GM12801 (cell line): ENCODE measurements around the gene CENPC.

Source experiments
- TF ChIP-seq, protein P1 (sequence below): IDR thresholded peaks from one replicate; pipeline ENCODE4 v1.5.1; 2011; ENCODE audit warnings: control low read depth; ENCODE audit not compliant: insufficient read length; ENCODE audit errors: extremely low read depth

The CENPC gene

DNA sequence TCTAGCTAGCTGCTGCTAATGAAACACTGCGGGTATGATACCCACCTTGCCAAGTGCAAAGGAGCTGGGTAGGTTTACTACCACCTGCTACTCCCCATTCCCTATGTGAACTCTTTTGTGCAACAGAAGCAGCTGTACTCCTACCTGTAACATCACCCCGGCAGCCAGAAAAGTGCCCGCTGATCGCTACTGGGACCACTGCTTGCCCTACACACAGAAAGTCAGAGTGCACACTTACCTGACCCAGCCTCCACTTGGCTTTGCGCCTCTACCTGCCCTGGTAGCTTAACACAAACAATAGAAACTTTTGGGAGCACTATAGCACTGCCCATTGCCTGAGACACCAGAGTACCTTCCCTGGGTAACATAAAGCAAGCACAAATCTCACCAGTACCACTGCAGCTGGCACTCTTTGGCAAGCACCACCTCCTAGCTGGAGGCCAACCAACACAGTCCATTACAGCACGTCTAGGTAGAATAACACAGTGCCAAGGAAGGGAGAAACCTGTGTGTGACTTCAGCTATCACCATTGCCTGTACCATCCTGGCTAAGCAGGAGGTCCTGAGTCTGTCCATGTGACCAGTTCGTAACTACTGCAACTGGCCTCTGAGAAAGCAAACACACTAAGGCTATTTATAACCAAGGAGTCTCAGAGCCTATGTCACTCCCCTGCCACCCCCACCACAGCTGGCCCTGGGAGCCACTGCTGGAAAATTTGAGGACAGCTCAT lies 80.1 kb downstream of the CENPC start:
- TF ChIP-seq, protein P1, sequence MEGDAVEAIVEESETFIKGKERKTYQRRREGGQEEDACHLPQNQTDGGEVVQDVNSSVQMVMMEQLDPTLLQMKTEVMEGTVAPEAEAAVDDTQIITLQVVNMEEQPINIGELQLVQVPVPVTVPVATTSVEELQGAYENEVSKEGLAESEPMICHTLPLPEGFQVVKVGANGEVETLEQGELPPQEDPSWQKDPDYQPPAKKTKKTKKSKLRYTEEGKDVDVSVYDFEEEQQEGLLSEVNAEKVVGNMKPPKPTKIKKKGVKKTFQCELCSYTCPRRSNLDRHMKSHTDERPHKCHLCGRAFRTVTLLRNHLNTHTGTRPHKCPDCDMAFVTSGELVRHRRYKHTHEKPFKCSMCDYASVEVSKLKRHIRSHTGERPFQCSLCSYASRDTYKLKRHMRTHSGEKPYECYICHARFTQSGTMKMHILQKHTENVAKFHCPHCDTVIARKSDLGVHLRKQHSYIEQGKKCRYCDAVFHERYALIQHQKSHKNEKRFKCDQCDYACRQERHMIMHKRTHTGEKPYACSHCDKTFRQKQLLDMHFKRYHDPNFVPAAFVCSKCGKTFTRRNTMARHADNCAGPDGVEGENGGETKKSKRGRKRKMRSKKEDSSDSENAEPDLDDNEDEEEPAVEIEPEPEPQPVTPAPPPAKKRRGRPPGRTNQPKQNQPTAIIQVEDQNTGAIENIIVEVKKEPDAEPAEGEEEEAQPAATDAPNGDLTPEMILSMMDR, result no peak

DNA sequence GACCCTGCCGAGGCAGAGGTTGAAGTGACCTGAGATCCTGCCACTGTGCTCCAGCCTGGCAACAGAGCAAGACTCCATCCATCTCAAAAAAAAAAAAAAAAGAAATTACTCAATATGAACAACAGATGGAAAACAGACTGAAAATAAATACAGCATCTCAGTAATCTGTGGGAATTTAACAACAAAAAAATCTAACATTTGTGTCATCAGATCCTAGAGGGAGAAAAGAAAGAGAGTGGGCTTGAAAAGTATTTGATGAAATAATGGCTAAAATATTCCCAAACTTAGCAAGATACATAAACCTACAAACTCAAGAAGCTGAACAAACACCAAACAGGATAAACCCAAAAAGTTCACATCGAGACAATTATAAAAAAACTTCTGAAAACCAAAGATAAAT lies 84.7 kb downstream of the CENPC start:
- TF ChIP-seq, protein P1, result no peak

DNA sequence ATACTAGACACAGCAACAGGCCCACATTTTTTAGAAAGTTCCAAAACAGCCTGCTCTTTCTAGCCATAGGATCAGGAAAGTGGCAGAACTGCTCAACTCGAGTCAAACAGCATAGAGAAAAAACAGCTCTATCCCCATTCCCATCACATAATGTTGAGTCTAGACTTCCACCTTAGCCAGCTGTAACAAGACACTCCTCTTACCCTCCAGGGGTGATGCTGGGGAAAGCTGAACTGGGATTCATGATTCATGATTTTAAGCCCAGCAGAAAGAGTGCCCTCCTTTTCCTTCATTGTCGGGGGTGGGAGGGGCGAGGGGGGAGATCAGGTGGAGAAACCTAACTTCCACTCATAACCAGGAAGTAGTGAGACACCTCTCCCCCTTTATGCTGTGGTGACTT lies 86.1 kb downstream of the CENPC start:
- TF ChIP-seq, protein P1, result no peak

DNA sequence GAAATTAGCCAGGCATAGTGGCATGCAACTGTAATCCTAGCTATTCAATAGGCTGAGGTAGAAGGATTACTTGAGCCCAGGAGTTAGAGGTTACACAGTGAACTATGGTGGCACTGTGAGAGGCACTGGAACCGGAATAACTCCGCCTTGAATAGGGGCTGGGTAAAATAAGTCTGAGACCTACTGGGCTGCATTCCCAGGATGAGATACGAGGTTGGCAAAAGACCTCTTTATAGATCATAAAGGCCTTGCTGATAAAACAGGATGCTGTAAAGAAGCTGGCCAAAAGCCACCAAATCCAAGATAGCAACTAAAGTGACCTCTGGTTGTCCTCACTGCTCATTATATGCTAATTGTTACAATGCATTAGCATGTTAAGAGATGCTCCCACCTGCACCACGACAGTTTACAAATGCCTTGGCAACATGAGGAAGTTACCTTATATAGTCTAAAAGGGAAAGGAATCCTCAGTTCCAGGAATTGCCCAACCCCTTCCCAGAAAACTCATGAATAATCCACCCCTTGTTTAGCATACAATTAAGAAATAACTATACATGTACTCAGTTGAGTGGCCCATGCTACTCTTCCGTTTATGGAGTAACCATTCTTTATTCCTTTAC lies 88.6 kb downstream of the CENPC start:
- TF ChIP-seq, protein P1, result no peak

DNA sequence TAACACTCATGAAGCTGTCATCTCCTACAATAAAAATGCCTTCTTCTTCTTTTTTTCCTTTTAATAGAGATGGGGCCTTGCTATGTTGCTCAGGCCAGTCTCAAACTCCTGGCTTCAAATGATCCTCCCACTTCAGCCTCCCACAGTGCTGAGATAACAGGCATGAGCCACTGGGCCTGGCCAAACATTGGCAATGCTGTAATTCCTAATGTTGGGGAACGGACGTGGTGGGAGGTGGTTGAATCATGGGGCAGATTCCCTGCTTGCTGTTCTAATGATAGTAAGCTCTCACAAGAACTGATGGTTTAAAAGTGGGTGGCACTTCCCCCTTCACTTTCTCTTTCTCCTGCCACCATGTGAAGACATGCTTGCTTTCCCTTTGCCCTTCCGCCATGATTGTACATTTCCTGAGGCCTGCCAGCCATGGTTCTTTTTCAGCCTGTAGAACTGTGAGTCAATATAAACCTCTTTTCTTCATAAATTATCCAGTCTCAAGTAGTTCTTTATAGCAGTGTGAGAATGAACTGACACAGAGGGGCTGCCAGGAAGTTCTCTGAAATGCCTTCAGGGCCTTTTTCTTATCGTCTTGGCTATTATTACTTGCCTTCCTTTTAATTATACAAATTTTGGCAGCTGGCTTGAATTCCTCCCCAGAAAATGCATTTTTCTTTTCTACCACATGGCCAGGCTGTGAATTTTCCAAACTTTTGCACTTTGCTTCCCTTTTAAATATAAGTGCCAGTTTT lies 93.0 kb downstream of the CENPC start:
- TF ChIP-seq, protein P1, result no peak

DNA sequence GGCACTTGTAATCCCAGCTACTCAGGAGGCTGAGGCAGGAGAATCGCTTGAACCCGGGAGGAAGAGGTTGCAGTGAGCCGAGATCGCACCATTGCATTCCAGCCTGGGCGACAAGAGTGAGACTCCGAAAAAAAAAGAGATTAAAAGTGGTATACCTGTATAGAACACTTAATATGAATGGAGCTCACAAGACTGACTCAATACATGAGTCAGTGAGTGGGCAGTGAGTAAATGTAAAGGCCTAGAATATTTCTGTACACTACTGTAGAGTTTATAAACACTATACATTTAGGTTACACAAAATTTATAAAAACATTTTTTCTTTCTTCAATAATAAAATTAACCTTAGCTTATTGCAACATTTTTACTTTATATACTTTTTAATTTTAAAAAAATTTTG lies 93.8 kb downstream of the CENPC start:
- TF ChIP-seq, protein P1, result no peak

DNA sequence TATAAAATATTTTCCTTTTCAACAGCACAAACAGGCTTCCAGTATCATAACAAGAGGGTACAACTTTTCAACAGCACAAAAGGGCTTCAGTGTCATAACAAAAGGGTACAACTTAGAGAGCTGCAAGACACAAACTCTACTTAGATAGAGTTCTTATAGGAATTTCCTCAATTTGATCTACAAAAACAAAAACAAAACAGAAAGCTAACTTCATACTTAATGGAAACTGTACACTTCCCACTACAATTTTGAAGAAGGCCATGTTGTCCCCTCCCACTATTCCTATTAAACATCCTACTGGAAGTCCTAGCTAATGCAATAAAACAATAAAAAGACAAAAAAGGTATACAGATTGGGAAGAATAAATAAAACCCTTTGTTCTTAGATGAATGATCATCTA lies 96.7 kb downstream of the CENPC start:
- TF ChIP-seq, protein P1, result no peak
